Fibroblast of villous mesenchyme (primary cell): ENCODE data around the gene ARL5B. TPM values are rescaled to one million over a fixed set of nuclear protein-coding genes. Genes with fewer than 3 reads are reported as not detected.

ENCODE experiments used
- DNase-seq: peaks from one replicate; pipeline ENCODE4 v3.0.0-alpha.2; 2010; ENCODE audit warnings: low read depth
- H3K4me3 ChIP-seq: 2 replicates; pipeline ENCODE4 v1.5.1; 2011; ENCODE audit warnings: low read depth, mild to moderate bottlenecking, low read length
- total RNA-seq: library from RNA; depleted of rRNA; stranded (reverse); fragments of >200 nt; gene quantifications from 2 replicates; pipeline ENCODE4 v1.2.3, GENCODE V29; 2012
- TF ChIP-seq, protein P1 (sequence below): IDR thresholded peaks from 2 replicates; pipeline ENCODE4 v1.5.1; 2012; ENCODE audit warnings: low read depth, mild to moderate bottlenecking, low read length; ENCODE audit not compliant: insufficient read depth

Gene ARL5B
- total RNA-seq, 1 donor: 22.9 TPM

DNA sequence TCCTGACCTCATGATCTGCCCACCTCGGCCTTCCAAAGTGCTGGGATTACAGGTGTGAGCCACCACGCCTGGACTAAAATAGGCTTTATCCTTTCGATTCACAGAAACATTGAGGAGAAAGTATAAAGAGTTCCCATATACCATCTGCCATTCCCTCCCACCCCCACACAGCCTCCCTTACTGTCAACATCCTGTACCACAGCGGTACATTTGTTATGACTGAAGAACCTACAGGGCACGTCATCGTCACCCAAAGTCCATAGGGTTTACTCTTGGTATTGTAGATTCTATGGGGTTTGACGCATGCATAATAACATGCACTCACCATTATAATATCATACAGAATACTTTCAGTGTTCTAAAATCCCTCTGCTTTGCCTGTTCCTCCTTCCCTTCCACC, 28.0 kb downstream of the ARL5B start:
- TF ChIP-seq, protein P1, sequence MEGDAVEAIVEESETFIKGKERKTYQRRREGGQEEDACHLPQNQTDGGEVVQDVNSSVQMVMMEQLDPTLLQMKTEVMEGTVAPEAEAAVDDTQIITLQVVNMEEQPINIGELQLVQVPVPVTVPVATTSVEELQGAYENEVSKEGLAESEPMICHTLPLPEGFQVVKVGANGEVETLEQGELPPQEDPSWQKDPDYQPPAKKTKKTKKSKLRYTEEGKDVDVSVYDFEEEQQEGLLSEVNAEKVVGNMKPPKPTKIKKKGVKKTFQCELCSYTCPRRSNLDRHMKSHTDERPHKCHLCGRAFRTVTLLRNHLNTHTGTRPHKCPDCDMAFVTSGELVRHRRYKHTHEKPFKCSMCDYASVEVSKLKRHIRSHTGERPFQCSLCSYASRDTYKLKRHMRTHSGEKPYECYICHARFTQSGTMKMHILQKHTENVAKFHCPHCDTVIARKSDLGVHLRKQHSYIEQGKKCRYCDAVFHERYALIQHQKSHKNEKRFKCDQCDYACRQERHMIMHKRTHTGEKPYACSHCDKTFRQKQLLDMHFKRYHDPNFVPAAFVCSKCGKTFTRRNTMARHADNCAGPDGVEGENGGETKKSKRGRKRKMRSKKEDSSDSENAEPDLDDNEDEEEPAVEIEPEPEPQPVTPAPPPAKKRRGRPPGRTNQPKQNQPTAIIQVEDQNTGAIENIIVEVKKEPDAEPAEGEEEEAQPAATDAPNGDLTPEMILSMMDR: no peak
- DNase-seq: no peak
- H3K4me3 ChIP-seq: no peak overlapping the region

DNA sequence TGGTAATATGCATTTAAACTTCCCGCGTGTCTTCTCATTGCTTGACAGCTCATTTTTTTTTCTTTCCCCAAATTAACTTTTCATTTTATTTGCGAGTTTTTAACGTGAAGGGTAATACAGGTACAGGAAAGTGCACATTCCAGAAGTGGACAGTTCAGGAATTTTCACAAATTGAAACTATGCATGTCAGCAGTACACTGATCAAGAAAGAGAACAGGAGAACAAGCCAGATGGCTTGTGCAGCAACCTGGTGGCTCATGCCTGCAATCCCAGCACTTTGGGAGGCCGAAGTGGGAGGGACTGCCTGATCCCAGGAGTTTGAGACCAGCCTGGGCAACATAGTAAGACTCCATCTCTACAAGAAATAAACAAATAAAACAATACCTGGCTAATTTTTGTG, 28.5 kb downstream of the ARL5B start:
- no peak for DNase-seq
- TF ChIP-seq, protein P1: no peak
- H3K4me3 ChIP-seq: no peak overlapping the region

DNA sequence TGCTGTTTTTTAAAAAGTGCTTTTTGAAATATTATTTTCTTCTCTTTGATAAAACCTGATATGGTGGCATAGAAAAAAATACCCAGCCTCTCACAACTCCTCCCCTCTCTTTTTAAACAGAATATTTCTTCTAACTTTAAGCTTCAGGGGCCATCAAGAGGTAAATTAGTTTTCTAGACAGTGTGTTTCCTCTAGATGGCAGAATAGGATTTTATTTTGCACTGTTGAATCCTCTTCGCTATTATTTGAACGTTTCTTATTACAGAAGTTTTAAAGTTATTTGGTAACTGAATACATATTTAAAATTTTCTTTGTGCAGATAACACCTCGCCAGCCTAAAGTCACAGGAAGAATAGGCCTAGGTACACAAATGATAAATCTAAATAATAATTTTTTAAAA, 30.3 kb downstream of the ARL5B start:
- peak; percentile 46 for DNase-seq
- H3K4me3 ChIP-seq: no peak overlapping the region
- TF ChIP-seq, protein P1: peak; percentile 49

DNA sequence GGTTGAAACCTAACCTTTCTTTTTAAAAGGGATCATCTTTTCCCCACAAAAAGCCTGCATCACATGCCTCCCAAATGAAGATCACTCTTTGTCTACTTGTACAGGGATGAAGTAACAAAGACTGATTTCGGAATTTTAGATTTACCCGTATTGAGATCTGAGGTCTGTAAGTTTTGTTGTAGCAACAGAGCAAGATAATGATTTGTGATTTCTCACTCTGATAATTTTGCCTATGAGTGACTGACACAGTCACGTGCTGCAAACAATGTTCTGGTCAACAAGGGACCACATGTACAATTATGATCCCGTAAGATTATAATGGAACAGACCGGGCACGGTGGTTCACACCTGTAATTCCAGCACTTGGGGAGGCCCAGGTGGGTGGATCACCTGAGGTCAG, 31.3 kb downstream of the ARL5B start:
- TF ChIP-seq, protein P1: no peak
- H3K4me3 ChIP-seq: no peak overlapping the region
- no peak for DNase-seq

DNA sequence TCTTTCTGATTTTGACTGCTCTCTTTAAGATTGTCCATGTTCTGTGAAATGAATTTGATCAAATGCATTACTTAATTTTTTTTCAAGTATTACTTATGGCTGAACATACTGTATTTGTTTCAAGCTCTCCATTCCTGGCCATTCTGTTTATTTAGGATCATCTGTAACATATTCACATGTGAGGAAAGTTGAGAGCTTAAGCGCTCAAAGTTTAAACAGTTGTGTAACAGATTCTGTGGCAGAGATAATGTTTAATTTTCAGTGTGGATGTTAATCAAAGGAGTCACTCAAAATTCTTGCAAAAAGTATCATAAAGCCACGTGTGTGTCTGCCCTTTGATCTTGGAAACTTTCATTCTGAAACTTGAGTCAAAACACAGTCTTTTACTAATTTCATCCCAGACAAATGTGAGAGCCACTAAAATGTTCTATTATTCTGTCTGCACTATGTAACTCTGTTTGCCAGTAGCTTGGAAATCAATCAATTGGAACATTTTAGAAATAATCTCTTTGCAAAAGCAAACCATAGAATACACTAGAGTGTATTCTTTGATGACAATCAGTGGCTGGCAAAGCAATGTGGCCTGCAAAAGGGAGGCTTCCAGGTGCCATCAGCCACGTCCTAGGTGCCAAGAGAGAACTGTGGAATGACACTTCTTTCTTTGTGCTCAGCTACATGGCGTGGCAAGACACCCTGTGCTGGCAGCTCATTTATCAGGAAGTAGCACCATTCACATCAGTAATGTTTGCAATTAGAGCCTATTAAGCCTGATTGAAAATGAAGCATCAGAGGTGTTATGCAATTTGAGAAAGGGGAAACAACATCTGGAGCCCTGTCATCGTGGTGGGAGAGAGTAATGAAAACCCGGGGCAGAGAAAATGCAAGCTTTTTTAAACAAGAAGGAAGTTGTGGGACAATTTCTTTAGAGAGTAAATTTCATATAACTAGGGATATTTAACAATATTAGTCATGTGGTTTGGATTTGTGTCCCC, 40.9 kb downstream of the ARL5B start:
- TF ChIP-seq, protein P1: no peak
- H3K4me3 ChIP-seq: no peak overlapping the region
- peak; percentile 27 for DNase-seq

DNA sequence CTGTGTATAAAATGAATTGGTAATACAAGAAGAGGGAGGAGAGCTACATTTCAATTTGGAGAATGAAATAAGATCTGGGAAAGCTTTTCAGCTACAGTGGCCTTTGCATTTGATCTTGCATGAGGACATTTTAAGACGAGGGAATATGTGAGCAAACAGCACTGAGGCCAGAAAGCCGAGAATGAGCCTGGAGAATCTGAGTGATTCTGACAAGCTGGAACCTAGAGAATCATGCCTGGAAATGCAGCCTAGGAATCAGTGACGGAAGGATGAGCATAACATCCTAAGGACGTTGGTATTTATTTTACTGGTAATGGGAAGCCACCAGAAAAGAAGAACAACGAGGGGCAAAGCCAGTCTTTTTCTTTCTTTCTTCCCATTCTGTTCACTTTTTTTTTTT, 44.3 kb downstream of the ARL5B start:
- no peak overlapping the region for H3K4me3 ChIP-seq
- TF ChIP-seq, protein P1: no peak
- no peak for DNase-seq
